PC-3 (cell line): Measurements from ENCODE around the gene JPH3.

Source experiments
- EZH2 ChIP-seq: fragments of 300-600 bp; sonication (generic); IDR thresholded peaks from one replicate; pipeline ENCODE4 v1.6.1; 2017; ENCODE audit warnings: antibody characterized with exemption, mild to moderate bottlenecking, low read length; ENCODE audit not compliant: unreplicated experiment
- TF ChIP-seq, protein P1 (sequence below): fragments of 300-600 bp; sonication (generic); conservative IDR thresholded peaks from 2 replicates; pipeline ENCODE4 v1.5.1; 2017; ENCODE audit warnings: antibody characterized with exemption, low read depth, mild to moderate bottlenecking, low read length

DNA sequence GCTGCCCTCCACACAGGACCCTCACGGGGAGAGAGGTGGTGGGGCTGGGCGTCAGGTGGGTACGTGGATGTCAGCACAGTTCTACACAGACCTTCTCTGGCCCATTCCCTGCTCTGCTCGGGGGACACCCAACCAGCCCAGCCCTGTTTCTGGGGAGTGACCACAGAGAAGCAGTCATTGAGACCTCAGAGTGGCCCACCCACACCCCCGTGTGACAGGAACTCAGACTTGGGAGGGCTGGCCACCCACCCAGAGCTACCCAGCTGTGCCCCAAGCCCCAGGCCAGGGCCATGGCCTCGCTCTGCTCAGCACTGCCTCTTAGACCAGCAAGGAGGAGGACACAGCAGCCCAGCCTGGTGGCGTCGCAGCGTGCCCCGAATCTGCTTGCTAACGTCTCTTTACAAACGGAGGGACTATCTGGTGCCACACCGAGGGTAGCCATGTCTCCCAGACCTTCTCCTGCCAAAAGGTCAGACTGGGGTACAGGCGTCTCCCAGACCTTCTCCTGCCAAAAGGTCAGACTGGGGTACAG lies 85.8 kb downstream of the JPH3 start:
- TF ChIP-seq, protein P1, sequence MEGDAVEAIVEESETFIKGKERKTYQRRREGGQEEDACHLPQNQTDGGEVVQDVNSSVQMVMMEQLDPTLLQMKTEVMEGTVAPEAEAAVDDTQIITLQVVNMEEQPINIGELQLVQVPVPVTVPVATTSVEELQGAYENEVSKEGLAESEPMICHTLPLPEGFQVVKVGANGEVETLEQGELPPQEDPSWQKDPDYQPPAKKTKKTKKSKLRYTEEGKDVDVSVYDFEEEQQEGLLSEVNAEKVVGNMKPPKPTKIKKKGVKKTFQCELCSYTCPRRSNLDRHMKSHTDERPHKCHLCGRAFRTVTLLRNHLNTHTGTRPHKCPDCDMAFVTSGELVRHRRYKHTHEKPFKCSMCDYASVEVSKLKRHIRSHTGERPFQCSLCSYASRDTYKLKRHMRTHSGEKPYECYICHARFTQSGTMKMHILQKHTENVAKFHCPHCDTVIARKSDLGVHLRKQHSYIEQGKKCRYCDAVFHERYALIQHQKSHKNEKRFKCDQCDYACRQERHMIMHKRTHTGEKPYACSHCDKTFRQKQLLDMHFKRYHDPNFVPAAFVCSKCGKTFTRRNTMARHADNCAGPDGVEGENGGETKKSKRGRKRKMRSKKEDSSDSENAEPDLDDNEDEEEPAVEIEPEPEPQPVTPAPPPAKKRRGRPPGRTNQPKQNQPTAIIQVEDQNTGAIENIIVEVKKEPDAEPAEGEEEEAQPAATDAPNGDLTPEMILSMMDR = no peak
- no peak for TF ChIP-seq EZH2
